GM19099 (cell line): ENCODE data around the gene TSPAN4.

ENCODE experiments used
- POLR2A ChIP-seq: IDR thresholded peaks from 3 replicates; pipeline ENCODE4 v1.6.1; 2011; ENCODE audit warnings: low read depth; ENCODE audit not compliant: insufficient read length; ENCODE audit errors: extremely low read depth

Gene TSPAN4

GRCh38 chr11:901452-902061, 58.9 kb downstream of the TSPAN4 start:
- TF ChIP-seq POLR2A, result no peak

DNA sequence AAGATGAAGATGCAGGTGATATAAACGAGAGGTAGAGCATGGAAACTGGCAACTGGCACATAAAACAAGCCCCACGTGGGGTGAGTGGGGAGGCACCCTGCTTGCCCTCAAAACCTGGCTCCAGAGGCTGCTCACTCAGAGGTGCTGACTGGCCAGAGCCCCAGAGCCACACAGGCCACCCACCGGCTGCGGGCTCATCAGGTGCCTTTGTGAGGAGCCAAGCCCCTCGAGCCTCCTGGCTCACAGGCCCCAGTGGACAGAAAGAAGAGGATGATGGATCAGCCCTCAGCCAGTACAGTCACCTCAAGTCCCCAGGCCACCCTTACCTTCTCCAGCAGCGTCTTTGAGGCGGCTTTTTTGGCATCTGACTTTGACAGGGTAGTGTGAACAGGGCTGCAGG, 61.7 kb downstream of the TSPAN4 start:
- TF ChIP-seq POLR2A, result no peak

DNA sequence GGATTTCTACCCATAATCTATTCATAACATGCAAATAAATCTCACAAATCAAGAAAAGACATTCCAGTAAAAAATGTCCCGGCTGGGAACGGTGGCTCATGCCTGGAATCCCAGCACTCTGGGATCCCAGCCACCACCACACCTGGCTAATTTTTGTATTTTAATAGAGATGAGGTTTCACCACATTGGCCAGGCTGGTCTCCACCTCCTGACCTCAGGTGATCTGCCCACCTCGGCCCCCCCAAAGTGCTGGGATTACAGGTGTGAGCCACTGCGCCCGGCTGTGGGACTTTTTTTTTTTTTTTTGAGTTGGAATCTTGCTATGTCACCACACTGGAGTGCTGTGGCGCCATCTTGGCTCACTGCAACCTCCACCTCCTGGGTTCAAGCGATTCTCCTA, 63.3 kb downstream of the TSPAN4 start:
- no peak for TF ChIP-seq POLR2A

DNA sequence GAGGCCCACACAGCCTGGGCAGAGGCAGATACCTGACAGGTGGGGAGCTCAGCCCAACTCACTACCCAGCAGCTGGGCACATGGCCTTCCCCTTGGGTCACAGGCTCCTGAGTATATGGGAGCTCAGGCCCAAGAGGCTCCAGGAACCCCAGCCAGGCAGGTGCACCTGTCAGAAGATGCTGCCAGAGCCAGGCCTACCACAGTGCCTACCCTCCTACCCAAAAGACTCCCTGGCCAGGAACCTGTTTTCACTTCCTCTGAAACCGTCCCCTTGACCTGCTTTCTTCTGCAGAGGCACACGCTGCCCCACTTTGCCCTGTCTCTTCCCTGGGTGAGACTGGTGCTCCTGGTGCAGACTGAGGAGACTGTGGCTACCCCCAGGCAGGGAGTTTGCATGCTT, 65.0 kb downstream of the TSPAN4 start:
- no peak for TF ChIP-seq POLR2A

GRCh38 chr11:908273-908672, 65.6 kb downstream of the TSPAN4 start:
- no peak for TF ChIP-seq POLR2A

DNA sequence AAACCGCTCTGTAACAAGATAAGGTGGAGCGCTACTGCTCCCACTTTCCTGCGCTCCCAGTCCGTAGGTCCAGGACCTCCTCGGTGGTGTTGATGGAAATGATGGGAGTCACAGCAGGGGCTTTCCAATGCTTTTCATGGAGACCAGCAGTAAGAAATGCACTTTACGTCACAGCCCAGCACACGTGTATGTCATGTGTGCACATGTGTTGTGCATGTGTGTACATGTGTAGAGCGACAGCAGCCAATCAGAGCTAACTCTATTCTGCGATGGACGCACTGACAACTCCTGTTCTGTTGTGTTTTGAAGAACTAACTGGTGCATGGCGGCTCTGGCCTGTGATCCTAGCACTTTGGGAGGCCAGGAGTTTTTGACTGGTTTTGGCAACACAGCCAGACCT, 66.8 kb downstream of the TSPAN4 start:
- no peak for TF ChIP-seq POLR2A

DNA sequence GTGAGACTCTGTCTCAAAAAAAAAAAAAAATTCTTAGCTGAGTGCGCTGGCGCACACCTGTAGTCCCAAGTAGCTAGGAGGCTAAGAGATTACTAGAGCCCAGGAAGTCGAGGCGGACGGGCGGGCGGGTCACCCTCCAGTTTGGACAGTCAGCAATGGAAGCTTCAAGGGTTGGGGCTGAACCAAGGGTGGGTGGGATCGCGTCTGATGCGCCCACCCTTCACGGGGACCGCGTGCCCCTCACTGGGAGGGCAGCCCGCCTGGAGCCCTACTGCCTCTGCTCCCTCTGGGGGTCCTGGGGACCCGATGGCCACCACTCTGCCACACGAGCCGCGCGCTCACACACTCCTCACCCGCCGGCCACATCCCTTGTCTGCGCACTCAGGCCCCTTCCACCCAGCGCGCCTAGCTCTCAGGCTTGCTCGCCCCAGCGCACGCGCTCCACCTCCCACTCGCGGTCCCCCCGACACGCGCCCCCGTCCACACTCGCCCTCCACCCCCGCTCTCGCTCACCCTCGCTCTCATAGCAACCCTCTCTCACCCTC, 67.5 kb downstream of the TSPAN4 start:
- no peak for TF ChIP-seq POLR2A

GRCh38 chr11:910589-911030, 68.0 kb downstream of the TSPAN4 start, which contains the start of gene CHID1:
Gene CHID1, minus strand, starts transcription at chr11:910810. Its CDS starts 5,994 bp downstream, at chr11:904816.
- peak; percentile 70 for TF ChIP-seq POLR2A

DNA sequence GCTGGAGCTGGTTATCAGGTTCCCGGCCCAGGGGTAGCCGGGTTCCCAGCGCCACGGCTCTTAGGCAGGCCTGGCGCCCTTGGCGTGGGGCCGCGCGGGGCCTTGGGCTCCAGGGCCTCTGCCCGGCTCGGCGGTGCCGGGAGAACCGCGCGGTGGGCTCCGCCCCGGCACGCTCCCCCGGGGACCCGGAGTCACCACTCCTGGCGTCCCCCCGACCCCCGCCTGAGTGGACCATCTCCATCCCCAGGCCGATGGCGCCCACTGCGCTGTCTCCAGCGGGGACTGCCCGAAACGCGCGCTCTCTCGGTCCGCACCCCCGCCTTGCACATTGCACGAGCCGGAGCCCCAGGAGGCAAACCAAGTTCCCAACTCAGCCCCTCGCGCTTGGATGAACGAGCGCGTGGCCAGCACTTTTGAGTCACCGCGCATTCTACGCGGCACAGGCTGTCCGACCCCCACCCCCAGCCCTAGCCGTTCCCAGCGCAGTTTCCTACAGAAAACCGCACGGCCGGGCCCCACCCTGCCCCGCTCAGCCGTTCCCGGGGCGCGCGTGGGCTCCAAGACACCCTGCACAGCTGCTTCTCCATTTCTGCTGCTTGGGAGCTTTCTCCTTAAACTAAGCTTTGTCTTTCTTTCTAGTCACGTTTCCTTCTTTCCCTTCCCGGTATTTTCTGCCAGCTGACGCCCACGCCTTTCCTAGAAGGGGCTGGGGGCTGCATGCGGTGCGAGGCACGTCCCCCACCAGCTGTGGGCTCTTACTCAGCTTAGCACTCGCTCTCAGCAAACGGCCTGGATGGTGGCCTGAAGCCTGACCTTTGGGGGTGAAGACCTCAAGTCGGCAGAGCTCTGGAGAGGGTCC, 68.6 kb downstream of the TSPAN4 start:
- TF ChIP-seq POLR2A, result peak; percentile 73

DNA sequence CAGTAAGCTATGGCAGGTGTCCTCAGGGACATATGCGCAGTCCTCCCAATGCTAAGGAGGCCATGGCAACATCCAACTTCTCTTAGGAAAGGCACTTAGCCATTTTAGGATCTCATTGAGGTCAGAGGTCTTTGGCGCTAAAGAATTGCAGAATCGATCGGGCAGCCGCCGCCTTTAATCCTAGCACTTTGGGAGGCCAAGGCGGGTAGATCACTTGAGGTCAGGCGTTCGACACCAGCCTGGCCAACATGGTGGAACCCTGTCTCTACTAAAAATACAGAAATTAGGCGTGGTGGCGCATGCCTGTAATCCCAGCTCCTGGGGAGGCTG, 69.2 kb downstream of the TSPAN4 start:
- no peak for TF ChIP-seq POLR2A

- TF ChIP-seq POLR2A, result no peak
These were observed 69.6 kb downstream of the TSPAN4 start for GRCh38 chr11:912266-912665.

DNA sequence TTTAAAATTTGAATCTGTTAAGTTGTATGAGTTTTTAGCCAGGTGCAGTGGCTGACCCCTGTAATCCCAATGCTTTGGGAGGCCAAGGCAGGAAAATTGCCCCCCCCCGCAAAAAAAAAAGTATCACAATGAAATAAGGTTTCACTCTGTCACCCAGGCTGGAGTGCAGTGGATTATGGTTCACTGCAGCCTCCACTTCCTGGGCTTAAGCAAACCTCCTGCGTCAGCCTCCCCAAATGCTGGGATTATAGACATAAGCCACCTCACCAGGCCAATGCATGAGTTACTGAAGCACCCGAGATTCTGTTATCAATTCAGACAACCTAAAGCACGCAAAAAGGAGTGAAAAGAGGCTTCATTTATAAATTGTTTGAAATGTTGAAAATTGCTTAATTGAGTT, 70.4 kb downstream of the TSPAN4 start:
- TF ChIP-seq POLR2A, result no peak

- no peak for TF ChIP-seq POLR2A
These were observed 71.6 kb downstream of the TSPAN4 start for GRCh38 chr11:914204-914603.

DNA sequence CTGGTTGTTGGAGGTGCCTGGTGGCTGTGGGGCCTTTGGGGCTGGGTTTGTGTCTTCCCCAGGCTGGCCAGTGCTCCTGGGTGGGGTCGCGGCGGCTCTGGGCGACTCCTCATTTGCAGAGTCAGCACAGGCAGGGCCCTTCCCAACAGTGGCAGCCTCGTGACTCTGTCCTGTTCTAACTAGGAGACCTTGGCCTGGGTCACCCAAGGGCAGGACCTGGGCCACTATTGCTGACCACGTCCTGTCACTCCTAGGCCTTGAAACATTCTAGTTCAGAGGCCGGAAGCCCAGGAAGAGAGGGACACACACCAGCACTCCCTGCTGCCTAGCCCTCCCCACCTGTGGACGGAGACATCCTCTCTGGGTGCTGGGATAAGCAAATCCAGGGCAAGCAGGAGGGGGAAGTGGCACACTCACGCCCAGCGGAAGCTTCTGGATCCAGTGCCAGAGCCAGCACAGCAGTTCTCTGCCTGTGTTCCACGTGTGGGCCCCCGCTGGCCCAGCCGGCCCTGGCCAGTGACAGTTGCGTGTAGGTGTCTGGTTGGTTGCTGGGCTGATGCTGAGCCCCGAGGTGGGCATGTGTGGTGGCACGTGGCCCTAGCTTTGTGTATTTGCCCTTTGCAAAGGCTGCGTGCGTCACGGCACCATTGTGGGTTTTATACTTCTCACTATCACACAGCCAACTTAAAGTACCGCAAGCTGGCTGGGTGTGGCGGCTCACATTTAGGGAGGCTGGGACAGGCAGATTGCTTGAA, 72.3 kb downstream of the TSPAN4 start:
- no peak for TF ChIP-seq POLR2A
